ENCODE measurements around the gene FFAR3. TPM values are rescaled to one million over a fixed set of nuclear protein-coding genes. Genes with fewer than 3 reads are reported as not detected.
A peak's percentile ranks its signal among the peaks of the same experiment; 100 is the strongest.

The FFAR3 gene, protein sequence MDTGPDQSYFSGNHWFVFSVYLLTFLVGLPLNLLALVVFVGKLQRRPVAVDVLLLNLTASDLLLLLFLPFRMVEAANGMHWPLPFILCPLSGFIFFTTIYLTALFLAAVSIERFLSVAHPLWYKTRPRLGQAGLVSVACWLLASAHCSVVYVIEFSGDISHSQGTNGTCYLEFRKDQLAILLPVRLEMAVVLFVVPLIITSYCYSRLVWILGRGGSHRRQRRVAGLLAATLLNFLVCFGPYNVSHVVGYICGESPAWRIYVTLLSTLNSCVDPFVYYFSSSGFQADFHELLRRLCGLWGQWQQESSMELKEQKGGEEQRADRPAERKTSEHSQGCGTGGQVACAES
- not detected in 2 replicates for total RNA-seq (2011; cell fraction: chromatin; rRNA removed; ENCODE audit: low replicate concordance)
- not detected in 2 replicates for total RNA-seq (2011; cell fraction: nucleolus; rRNA removed)
- not detected in 2 replicates for total RNA-seq (2011; cell fraction: nucleoplasm; rRNA removed)
- total RNA-seq (2014; rRNA removed) = not detected in 2 replicates
- total RNA-seq (2014; rRNA removed; fragmentation: Illumina TruSeq; extraction: Trizol) = not detected in 2 replicates
- total RNA-seq (2015; rRNA removed; fragmentation: Illumina TruSeq; extraction: Trizol) = not detected in 2 replicates
- not detected in 2 replicates for total RNA-seq (2021)
- not detected in 2 replicates for polyA plus RNA-seq (2011; rRNA removed)
- polyA plus RNA-seq (2011; cell fraction: cytosol; rRNA removed) = not detected in 2 replicates
- not detected in 2 replicates for polyA plus RNA-seq (2011; cell fraction: nucleus; rRNA removed)
- not detected in 2 replicates for polyA plus RNA-seq (2012)
- polyA plus RNA-seq (2014; fragmentation: Illumina TruSeq; extraction: Trizol) = not detected in 2 replicates
- polyA plus RNA-seq (2014; fragmentation: Nextera tagmentation; extraction: Ambion mirVana) = not detected
- polyA plus RNA-seq (2014; rRNA removed) = not detected in 2 replicates
- polyA minus RNA-seq (2011; rRNA and poly(A)+ RNA removed) = not detected in 2 replicates
- not detected in 2 replicates for polyA minus RNA-seq (2011; cell fraction: cytosol; rRNA and poly(A)+ RNA removed)
- polyA minus RNA-seq (2011; cell fraction: nucleus; rRNA and poly(A)+ RNA removed) = not detected in 2 replicates
- not detected for Bru-seq, nascent RNA
- not detected for BruChase-seq, experiment 1, labeled RNA remaining after a 2-hour chase
- BruChase-seq, experiment 2, labeled RNA remaining after a 6-hour chase = not detected
- long read RNA-seq, experiment 1 = 0 reads
- long read RNA-seq, experiment 2 = 0 reads
- long read RNA-seq, experiment 3 = 0 reads

DNA sequence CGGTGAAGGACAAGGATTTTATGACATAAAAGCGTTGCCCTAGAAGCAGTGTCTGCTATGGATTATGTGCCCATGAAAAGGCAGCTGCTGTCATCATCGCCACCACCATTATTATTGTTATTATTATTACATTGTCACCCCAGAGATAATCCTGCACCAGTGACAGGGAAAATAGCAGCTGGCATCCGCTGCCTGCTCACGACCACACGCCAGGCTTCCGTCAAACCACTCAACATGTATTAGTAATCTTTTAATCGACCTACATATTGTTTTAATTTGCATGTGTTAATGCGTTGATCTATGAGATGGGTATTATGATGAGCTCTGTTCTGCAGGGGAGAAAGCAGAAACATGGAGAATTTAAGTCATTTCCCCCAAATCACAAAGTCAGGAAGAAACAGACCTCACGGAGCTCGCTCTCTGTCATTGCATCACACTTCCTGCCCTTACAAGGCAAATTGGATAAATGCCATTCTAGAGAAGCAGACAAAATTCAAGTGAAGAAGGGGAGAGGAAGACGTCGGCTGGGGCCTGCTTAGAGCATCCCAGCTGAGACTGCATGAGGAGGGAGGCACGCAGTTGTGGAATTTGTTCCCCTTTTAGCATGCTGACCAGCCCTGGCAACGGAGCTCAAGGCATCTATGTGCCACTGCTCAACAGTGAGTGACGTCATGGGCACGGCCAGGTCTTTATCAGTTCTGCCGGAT is at the start of gene FFAR3:
TSS of gene FFAR3 (plus strand) at position 594 of the 707 bp plus-strand sequence. CDS start 431 bp downstream, outside the sequence.
- FAIRE-seq = peak; percentile 23
- intact Hi-C loops (cut with micrococcal nuclease) = no loop called here
- TF ChIP-seq CEBPG (CRISPR knock-in tag; IDR thresholded peaks at IDR 0.05) (no peak), CEBPG (tag; conservative IDR thresholded peaks at IDR 0.05 in 1 of 2, IDR thresholded peaks at IDR 0.05 in 1 of 2) (peak; percentile 71 to 84), POLR3G (IDR thresholded peaks at IDR 0.05; ENCODE audit: extremely low read depth, insufficient read length, insufficient replicate concordance) (no peak), ELF1 (tag; IDR thresholded peaks at IDR 0.05) (no peak), ASH1L (IDR thresholded peaks at IDR 0.05; ENCODE audit: borderline replicate concordance, low read depth, partially characterized antibody) (no peak), ATF7 (IDR thresholded peaks at IDR 0.05) (peak; percentile 64; the same call in 1 of the 2 replicates), CEBPB (tag; IDR thresholded peaks at IDR 0.05) (peak; percentile 67), TEAD2 (tag; IDR thresholded peaks at IDR 0.05) (no peak), SRSF7 (optimal IDR thresholded peaks at IDR 0.05; ENCODE audit: low read depth, low read length) (no peak), ATF1 (CRISPR knock-in tag; IDR thresholded peaks at IDR 0.05) (no peak), ATF1 (tag; IDR thresholded peaks at IDR 0.05) (peak; percentile 26; the same call in 1 of the 2 replicates)
- TF ChIP-seq, protein P1, sequence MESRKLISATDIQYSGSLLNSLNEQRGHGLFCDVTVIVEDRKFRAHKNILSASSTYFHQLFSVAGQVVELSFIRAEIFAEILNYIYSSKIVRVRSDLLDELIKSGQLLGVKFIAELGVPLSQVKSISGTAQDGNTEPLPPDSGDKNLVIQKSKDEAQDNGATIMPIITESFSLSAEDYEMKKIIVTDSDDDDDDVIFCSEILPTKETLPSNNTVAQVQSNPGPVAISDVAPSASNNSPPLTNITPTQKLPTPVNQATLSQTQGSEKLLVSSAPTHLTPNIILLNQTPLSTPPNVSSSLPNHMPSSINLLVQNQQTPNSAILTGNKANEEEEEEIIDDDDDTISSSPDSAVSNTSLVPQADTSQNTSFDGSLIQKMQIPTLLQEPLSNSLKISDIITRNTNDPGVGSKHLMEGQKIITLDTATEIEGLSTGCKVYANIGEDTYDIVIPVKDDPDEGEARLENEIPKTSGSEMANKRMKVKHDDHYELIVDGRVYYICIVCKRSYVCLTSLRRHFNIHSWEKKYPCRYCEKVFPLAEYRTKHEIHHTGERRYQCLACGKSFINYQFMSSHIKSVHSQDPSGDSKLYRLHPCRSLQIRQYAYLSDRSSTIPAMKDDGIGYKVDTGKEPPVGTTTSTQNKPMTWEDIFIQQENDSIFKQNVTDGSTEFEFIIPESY (CRISPR knock-in tag; IDR thresholded peaks at IDR 0.05) = no peak
- TF ChIP-seq, protein P2, sequence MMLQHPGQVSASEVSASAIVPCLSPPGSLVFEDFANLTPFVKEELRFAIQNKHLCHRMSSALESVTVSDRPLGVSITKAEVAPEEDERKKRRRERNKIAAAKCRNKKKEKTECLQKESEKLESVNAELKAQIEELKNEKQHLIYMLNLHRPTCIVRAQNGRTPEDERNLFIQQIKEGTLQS (IDR thresholded peaks at IDR 0.05) = peak; percentile 70
- TF ChIP-seq, protein P2 (CRISPR knock-in tag; conservative IDR thresholded peaks at IDR 0.05) = no peak
- TF ChIP-seq, protein P3, sequence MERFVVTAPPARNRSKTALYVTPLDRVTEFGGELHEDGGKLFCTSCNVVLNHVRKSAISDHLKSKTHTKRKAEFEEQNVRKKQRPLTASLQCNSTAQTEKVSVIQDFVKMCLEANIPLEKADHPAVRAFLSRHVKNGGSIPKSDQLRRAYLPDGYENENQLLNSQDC (CRISPR knock-in tag; IDR thresholded peaks at IDR 0.05) = no peak

More for the DNA sequence above, at the start of gene FFAR3:
- Histone ChIP-seq H3K9me3 (replicated peaks; ENCODE audit: control insufficient read depth, insufficient read depth, low read depth, low read length) (no peaks in the 10 kb centered on the region), H3K27me3 (ENCODE audit: control insufficient read depth in 2 of 2, insufficient read depth in 2 of 2, low read length in 2 of 2) (peaks cover 6 to 32% of the 10 kb centered on the region in 2 experiments; a peak in 4 of 5 replicates), H3K9me1 (ENCODE audit: control insufficient read depth, insufficient read depth, low read length) (no peaks in the 10 kb centered on the region), H2AFZ (ENCODE audit: low read depth, low read length) (no peak within 1 kb of the TSS), H3K79me2 (ENCODE audit: control insufficient read depth, insufficient read depth, low read length) (no peaks in the 10 kb centered on the region), H3K4me2 (ENCODE audit: insufficient read depth, low read length) (no peak within 1 kb of the TSS), H4K20me1 (replicated peaks; ENCODE audit: control insufficient read depth, insufficient read depth, low read length) (no peaks in the 10 kb centered on the region), H3K9ac (ENCODE audit: insufficient read depth in 1 of 2, low read depth in 2 of 2, low read length in 2 of 2) (no peak within 1 kb of the TSS), H3K4me3 (no peak within 1 kb of the TSS), H3K27ac (ENCODE audit: extremely low read depth, low read depth, low read length) (no peak within 1 kb of the TSS), H3K4me1 (replicated peaks in 1 of 2; ENCODE audit: control insufficient read depth in 2 of 2, insufficient read depth in 2 of 2, low read length in 2 of 2) (peaks cover 5% of the 10 kb centered on the region in 2 experiments; a peak in 3 of 5 replicates), H3K36me3 (ENCODE audit: control insufficient read depth, insufficient read depth, low read length) (no peaks in the 10 kb centered on the region)
- ATAC-seq (no peak), DNase-seq (ENCODE audit: extremely low read depth in 1 of 4, low spot score in 3 of 4) (no peak)
- in situ Hi-C loops (cut with MboI) = no loop called here
- BruUV-seq (replicated peaks) = no TSS peak
- ChIA-PET CTCF (ENCODE audit: low intra/inter-chr PET ratio) (no interaction called here), POLR2A (interaction anchor here (1.5 kb wide), 1 partner anchor 94 kb away, joined by 3 read pairs; no protein-coding TSS in a partner anchor)
- 14% methylated on average over 18 of the region's 18 CpGs for WGBS (ENCODE audit: insufficient coverage, low coverage, missing lambda C conversion rate)
